ENCODE results near the gene GATB. TPM values are rescaled to one million over a fixed set of nuclear protein-coding genes. Genes with fewer than 3 reads are reported as not detected.
A peak's percentile ranks its signal among the peaks of the same experiment; 100 is the strongest.

The GATB gene
- total and polyA plus RNA-seq, 3 experiments from 2014 or later: 12.3 to 29.6 (median 27.0) TPM

GRCh38 chr4:151690876-151691275 is 69.9 kb downstream of the GATB start:
- H3K27me3 Mint-ChIP-seq: peaks cover 0 to 1% of the 10 kb centered on the region in 2 donors
- no peak overlapping the region for H3K27ac Mint-ChIP-seq
- H3K4me3 ChIP-seq (ENCODE audit: low read length): no peak overlapping the region
- no peaks in the 10 kb centered on the region for H3K9me3 Mint-ChIP-seq
- CTCF ChIA-PET: no interaction called here
- no peaks in the 10 kb centered on the region for H3K27me3 ChIP-seq (ENCODE audit: insufficient read depth, low read length, poor library complexity, severe bottlenecking)
- no peak overlapping the region for H3K27ac ChIP-seq (ENCODE audit: low read depth, low read length)
- no peaks in the 10 kb centered on the region for H3K9me3 ChIP-seq (ENCODE audit: low read length)
- POLR2A ChIA-PET: no interaction called here
- peaks cover 6 to 31% (median 10%) of the 10 kb centered on the region in 3 donors for H3K36me3 Mint-ChIP-seq
- DNase-seq: no peak
- peaks cover 4% of the 10 kb centered on the region for H3K36me3 ChIP-seq (ENCODE audit: insufficient read depth, low read length)
- no peak overlapping the region for H3K4me3 Mint-ChIP-seq
- H3K4me1 Mint-ChIP-seq: no peaks in the 10 kb centered on the region
- no peaks in the 10 kb centered on the region for H3K4me1 ChIP-seq (ENCODE audit: insufficient read depth, low read length)

- H3K27ac Mint-ChIP-seq: peak overlapping the region in 1 of 8 donors; percentile 42
- H3K27me3 ChIP-seq (ENCODE audit: insufficient read depth, low read length, poor library complexity, severe bottlenecking): no peaks in the 10 kb centered on the region
- no peaks in the 10 kb centered on the region for H3K9me3 ChIP-seq (ENCODE audit: low read length)
- H3K4me1 Mint-ChIP-seq: no peaks in the 10 kb centered on the region
- ChIA-PET POLR2A (no interaction called here), CTCF (no interaction called here)
- H3K4me1 ChIP-seq (ENCODE audit: insufficient read depth, low read length): no peaks in the 10 kb centered on the region
- H3K36me3 ChIP-seq (ENCODE audit: insufficient read depth, low read length): peaks cover 4% of the 10 kb centered on the region
- no peak for DNase-seq
- H3K4me3 Mint-ChIP-seq: no peak overlapping the region
- peaks cover 0 to 1% of the 10 kb centered on the region in 2 donors for H3K27me3 Mint-ChIP-seq
- no peak overlapping the region for H3K4me3 ChIP-seq (ENCODE audit: low read length)
- H3K9me3 Mint-ChIP-seq: no peaks in the 10 kb centered on the region
- peaks cover 6 to 30% (median 10%) of the 10 kb centered on the region in 3 donors for H3K36me3 Mint-ChIP-seq
- H3K27ac ChIP-seq (ENCODE audit: low read depth, low read length): no peak overlapping the region
Measured at GRCh38 chr4:151690164-151690870, 70.5 kb downstream of the GATB start.

DNA sequence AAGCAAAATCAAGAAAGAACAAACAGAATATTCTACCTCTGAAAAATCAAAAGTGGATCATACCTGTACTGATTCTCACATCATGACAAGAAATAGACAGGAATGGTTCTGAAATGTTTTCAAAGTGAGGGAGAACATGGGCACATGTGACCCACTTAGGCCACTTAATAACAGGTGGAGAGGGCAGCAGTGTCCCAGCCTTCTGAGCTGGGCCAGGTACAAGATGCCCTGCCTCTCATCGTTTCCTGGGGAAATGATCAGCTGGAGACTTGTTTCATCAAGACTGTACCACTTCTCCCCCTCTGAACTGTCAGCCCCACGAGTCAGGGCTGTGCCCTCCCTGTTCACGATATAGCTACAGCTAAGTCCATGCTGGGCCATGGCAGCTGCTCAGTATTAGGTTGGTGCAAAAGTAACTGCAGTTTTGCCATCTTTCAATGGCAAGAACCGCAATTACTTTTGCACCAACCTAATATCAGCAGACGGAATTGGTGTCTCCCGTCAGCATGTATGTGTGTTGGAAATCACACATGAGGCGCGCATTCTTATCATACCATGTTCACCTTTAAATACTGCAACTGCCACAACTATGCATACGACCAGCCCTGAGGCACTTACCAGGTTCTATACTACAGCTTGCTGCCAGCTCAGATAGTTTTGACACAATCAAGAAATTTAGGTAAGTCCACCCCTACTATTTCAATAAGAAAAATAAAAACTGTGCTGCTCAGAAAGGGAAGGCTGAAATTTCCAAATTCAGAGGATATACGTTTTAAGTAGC is 71.4 kb downstream of the GATB start:
- H3K4me1 Mint-ChIP-seq: no peaks in the 10 kb centered on the region
- ChIA-PET POLR2A (interaction anchor here (0.6 kb wide), 1 partner anchor 1158 kb away, joined by 3 read pairs; no protein-coding TSS in a partner anchor), CTCF (no interaction called here)
- H3K36me3 ChIP-seq (ENCODE audit: insufficient read depth, low read length): peaks cover 4% of the 10 kb centered on the region
- no peak overlapping the region for H3K4me3 Mint-ChIP-seq
- no peaks in the 10 kb centered on the region for H3K4me1 ChIP-seq (ENCODE audit: insufficient read depth, low read length)
- H3K27ac Mint-ChIP-seq: no peak overlapping the region
- no peaks in the 10 kb centered on the region for H3K9me3 ChIP-seq (ENCODE audit: low read length)
- H3K27me3 ChIP-seq (ENCODE audit: insufficient read depth, low read length, poor library complexity, severe bottlenecking): no peaks in the 10 kb centered on the region
- H3K9me3 Mint-ChIP-seq: no peaks in the 10 kb centered on the region
- no peak for DNase-seq
- H3K4me3 ChIP-seq (ENCODE audit: low read length): no peak overlapping the region
- no peak overlapping the region for H3K27ac ChIP-seq (ENCODE audit: low read depth, low read length)
- H3K36me3 Mint-ChIP-seq: peaks cover 6 to 28% (median 10%) of the 10 kb centered on the region in 3 donors
- H3K27me3 Mint-ChIP-seq: peaks cover 0 to 1% of the 10 kb centered on the region in 2 donors

- Histone ChIP-seq H3K4me1 (ENCODE audit: insufficient read depth, low read length) (no peaks in the 10 kb centered on the region), H3K36me3 (ENCODE audit: insufficient read depth, low read length) (peaks cover 4% of the 10 kb centered on the region), H3K9me3 (ENCODE audit: low read length) (no peaks in the 10 kb centered on the region), H3K4me3 (ENCODE audit: low read length) (no peak overlapping the region), H3K27me3 (ENCODE audit: insufficient read depth, low read length, poor library complexity, severe bottlenecking) (no peaks in the 10 kb centered on the region), H3K27ac (ENCODE audit: low read depth, low read length) (no peak overlapping the region)
- no peaks in the 10 kb centered on the region for H3K9me3 Mint-ChIP-seq
- H3K27ac Mint-ChIP-seq: no peak overlapping the region
- H3K27me3 Mint-ChIP-seq: peaks cover 0 to 1% of the 10 kb centered on the region in 2 donors
- ChIA-PET POLR2A (no interaction called here), CTCF (no interaction called here)
- H3K36me3 Mint-ChIP-seq: peaks cover 6 to 33% (median 15%) of the 10 kb centered on the region in 3 donors
- H3K4me1 Mint-ChIP-seq: no peaks in the 10 kb centered on the region
- DNase-seq: no peak
- no peak overlapping the region for H3K4me3 Mint-ChIP-seq
Measured at GRCh38 chr4:151688785-151689043, 72.1 kb downstream of the GATB start.

DNA sequence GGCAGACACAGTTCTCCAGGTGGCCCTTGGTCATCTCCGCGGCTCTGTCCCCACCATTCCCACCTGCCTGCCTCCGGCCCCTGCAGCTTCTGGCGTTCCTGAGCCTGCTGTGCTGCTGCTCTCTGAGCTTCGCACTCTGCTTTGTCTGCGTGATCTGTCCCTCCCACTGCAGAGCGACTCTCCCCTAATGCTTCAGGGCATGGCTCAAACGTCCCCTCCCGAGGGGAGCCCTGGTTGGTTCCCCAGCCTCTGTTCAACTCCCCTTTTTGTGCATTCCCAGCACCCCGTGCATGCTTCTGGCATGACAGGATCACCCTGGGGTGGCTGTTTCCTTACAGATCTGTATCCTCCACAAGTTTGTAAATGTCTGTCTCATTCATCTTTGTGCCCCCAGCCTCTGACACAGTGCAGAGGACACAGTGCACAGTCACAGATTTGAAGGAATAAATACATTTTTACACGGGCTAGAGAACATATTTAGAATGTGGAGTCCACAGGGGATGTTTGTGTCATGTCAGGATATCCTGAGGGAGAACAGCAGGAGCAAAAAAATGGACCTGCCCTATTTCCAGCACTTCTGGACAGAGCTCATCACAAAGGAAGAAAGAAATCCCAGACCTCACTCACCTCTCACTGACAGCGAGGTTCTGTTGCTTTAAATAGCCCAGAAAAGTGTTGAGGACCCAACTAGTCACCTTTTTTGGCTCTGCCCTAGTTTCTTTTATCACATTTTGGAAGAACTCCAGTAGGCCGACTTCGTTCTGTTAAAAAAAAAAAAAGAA is 72.6 kb downstream of the GATB start:
- Histone ChIP-seq H3K27me3 (ENCODE audit: insufficient read depth, low read length, poor library complexity, severe bottlenecking) (no peaks in the 10 kb centered on the region), H3K27ac (ENCODE audit: low read depth, low read length) (no peak overlapping the region), H3K36me3 (ENCODE audit: insufficient read depth, low read length) (peaks cover 4% of the 10 kb centered on the region), H3K9me3 (ENCODE audit: low read length) (no peaks in the 10 kb centered on the region), H3K4me3 (ENCODE audit: low read length) (no peak overlapping the region), H3K4me1 (ENCODE audit: insufficient read depth, low read length) (no peaks in the 10 kb centered on the region)
- H3K4me3 Mint-ChIP-seq: no peak overlapping the region
- no peaks in the 10 kb centered on the region for H3K9me3 Mint-ChIP-seq
- CTCF ChIA-PET: no interaction called here
- peaks cover 6 to 39% (median 19%) of the 10 kb centered on the region in 3 donors for H3K36me3 Mint-ChIP-seq
- H3K27me3 Mint-ChIP-seq: peaks cover 0 to 1% of the 10 kb centered on the region in 2 donors
- POLR2A ChIA-PET: no interaction called here
- H3K27ac Mint-ChIP-seq: peak overlapping the region in 1 of 8 donors; percentile 43
- no peaks in the 10 kb centered on the region for H3K4me1 Mint-ChIP-seq
- DNase-seq: no peak

DNA sequence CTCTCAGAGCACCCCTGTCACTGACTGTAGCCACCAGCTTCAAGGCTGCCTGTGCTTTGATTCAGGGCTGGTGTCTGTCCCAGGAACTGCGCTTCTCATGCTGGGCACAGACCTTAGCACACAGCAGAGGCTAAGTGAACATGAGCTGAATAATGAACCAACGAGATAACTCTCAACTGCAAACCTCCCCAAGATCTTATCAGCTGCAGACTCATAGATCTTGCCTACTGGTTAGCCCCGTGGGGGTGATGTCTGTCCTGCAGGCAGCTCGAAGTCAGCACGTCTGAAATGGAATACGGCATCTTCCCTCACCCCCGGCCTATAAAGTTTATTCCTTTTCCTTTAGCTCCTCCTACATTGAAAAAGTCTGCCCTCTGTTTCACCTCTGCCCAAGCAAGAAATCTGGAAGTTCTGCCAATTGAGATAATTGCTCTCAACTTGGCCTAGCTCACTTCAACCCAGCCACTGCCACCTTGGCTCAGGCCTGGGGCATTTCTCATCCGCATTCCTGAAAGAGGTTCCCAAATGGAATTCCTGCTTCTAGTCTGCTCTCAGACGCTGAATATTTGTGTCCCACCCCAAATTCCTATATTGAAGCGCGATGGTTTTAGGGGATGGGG is 73.7 kb downstream of the GATB start:
- ChIA-PET POLR2A (no interaction called here), CTCF (no interaction called here)
- Histone ChIP-seq H3K4me3 (ENCODE audit: low read length) (no peak overlapping the region), H3K4me1 (ENCODE audit: insufficient read depth, low read length) (no peaks in the 10 kb centered on the region), H3K9me3 (ENCODE audit: low read length) (no peaks in the 10 kb centered on the region), H3K27me3 (ENCODE audit: insufficient read depth, low read length, poor library complexity, severe bottlenecking) (no peaks in the 10 kb centered on the region), H3K27ac (ENCODE audit: low read depth, low read length) (no peak overlapping the region), H3K36me3 (ENCODE audit: insufficient read depth, low read length) (peaks cover 4% of the 10 kb centered on the region)
- DNase-seq: no peak
- Mint-ChIP-seq H3K27me3 (peaks cover 0 to 1% of the 10 kb centered on the region in 2 donors), H3K9me3 (no peaks in the 10 kb centered on the region), H3K36me3 (peaks cover 6 to 46% (median 24%) of the 10 kb centered on the region in 3 donors), H3K4me3 (no peak overlapping the region), H3K4me1 (no peaks in the 10 kb centered on the region), H3K27ac (peak overlapping the region in 3 of 8 donors; percentile 5 to 59 (median 25))

DNA sequence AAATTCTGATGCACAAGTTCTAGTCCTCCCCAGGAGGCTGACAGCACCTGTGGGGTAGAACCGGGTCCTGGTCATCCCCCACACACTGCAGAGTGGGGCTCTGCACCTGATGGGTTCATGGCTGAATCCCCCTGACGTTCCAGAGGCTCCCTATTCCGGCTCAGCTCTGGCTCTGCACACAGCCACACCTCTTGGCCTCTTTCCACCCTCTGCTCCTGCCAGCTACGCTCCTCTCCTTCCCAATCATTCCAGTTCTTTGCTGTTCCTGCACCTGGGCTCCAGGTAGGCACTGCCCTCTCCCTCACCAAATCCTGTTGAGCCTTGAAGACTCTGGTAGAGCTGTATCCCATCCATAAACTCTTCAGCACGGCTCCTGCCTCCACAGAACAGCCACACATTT is 75.5 kb downstream of the GATB start:
- ChIA-PET POLR2A (no interaction called here), CTCF (no interaction called here)
- Mint-ChIP-seq H3K27ac (peak overlapping the region in 1 of 8 donors; percentile 68), H3K4me3 (no peak overlapping the region), H3K36me3 (peaks cover 6 to 55% (median 24%) of the 10 kb centered on the region in 3 donors), H3K4me1 (no peaks in the 10 kb centered on the region), H3K27me3 (peaks cover 0 to 1% of the 10 kb centered on the region in 2 donors), H3K9me3 (no peaks in the 10 kb centered on the region)
- no peaks in the 10 kb centered on the region for H3K27me3 ChIP-seq (ENCODE audit: insufficient read depth, low read length, poor library complexity, severe bottlenecking)
- no peaks in the 10 kb centered on the region for H3K9me3 ChIP-seq (ENCODE audit: low read length)
- H3K36me3 ChIP-seq (ENCODE audit: insufficient read depth, low read length): peaks cover 4% of the 10 kb centered on the region
- H3K4me3 ChIP-seq (ENCODE audit: low read length): no peak overlapping the region
- no peaks in the 10 kb centered on the region for H3K4me1 ChIP-seq (ENCODE audit: insufficient read depth, low read length)
- H3K27ac ChIP-seq (ENCODE audit: low read depth, low read length): no peak overlapping the region
- no peak for DNase-seq
